HG02870 (cell line): ENCODE results near the gene GRK1.
"Not testable (repeated sequence)": the region's sequence is repeated elsewhere in the genome, so short reads cannot be mapped to it uniquely, and the experiment has no call there.

Experiments
- ATAC-seq: cut with Tn5 transposase; IDR thresholded peaks from one replicate; pipeline ENCODE4 v1.9.1; 2021; ENCODE audit warnings: mild to moderate bottlenecking, moderate library complexity; ENCODE audit not compliant: unreplicated experiment

Gene GRK1

GRCh38 chr13:113742000-113742441, 75.0 kb downstream of the GRK1 start:
- ATAC-seq = no peak

GRCh38 chr13:113742445-113743120, 75.6 kb downstream of the GRK1 start:
- ATAC-seq = no peak

DNA sequence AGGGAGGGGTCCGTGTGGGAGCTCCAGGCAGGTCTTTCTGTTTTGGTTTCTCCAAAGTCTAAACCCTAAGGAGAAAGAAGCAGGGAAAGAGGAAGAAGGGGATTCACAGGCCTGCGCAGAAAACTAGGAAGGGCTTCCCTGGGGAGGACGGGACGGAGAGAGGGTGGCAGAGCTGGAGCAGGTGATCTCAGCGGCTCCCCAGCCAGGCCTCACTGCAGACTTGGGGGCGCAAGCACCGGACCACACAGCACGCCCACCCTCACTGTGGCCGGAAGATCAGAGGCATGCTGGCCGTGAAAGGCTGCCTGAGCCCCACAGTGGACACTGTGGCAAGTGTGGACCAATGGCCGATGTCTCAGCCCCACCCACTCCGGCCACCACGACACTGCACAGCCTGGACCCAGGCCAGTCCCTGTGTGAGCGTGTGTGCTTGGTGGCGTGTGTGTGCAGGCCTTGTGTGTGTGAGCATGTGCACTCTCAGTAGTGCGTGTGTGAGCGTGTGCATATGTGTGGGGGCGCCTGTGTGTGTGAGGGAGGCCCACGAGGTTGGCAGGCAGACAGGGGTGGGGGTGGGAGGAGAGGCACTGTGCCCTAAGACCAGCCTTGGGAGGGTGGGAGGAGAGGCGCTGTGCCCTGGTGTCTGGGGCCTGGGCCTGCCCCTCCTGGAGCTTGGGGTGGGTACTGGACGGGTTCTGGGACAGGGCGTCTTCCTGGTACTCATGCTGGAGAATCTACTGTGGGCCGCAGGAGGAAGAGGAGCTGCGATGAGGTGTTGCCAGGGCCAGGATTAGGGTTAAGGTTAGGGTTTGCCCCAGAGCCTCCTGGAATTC, 76.6 kb downstream of the GRK1 start:
- no peak for ATAC-seq

DNA sequence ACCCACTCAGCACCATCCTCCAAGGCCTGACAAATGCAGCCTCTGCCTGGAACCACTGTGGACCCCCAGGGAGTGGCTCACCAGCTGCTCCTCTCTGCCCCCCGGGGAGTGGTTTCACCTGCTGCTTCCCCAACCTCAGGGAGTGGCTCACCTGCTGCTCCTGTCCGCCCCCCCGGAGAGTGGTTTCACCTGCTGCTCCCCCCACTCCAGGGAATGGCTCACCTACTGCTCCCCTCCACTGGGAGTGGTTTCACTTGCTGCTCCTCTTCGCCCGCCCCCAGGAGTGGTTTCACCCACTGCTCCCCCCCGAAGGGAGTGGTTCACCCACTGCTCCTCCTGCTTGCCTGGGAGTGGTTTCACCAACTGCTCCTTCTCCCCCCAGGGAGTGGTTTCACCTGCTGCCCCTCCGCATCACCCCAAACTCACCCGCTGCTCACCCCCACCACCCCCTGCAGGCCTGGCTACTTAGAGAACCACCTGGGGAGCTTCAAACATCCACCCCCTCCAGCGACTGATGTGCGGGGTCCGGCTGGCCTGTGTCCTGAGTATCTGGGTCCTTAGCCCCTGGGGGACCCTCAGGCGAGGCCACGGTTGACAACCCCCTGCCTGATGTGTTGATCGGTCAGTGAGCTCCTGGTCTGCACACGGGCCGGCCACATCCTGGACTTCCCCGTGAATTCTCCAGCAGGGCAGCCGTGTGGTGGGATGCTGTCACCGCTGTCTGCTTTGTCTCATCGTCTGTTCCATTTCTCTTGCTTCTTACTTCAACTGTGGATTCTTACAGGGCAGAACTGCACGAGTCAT, 77.4 kb downstream of the GRK1 start:
- no peak for ATAC-seq

GRCh38 chr13:113745059-113745458, 78.0 kb downstream of the GRK1 start:
- no peak for ATAC-seq

- not testable (repeated sequence) for ATAC-seq
These were observed 78.6 kb downstream of the GRK1 start for GRCh38 chr13:113745500-113746142.

DNA sequence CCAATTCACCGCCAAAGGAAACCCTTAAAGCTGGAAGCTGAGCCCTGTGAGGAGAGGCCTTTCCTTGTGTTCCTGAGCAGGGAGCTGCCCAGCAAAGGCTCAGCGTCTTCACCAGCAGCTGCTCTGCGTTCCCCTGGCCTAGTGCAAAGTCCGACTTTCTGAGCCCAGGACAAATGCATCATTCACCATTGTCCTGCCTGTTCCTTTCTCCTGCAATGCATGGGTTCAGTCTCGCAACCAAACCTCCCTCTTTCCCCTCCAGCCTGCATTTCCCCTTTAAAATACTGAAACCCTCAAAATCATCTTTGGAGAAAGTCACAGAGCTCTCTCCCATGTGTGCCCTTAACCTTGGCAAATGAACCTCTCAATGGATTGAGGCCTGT, 79.1 kb downstream of the GRK1 start:
- ATAC-seq = no peak

GRCh38 chr13:113746671-113747070, 79.7 kb downstream of the GRK1 start:
- ATAC-seq = no peak

DNA sequence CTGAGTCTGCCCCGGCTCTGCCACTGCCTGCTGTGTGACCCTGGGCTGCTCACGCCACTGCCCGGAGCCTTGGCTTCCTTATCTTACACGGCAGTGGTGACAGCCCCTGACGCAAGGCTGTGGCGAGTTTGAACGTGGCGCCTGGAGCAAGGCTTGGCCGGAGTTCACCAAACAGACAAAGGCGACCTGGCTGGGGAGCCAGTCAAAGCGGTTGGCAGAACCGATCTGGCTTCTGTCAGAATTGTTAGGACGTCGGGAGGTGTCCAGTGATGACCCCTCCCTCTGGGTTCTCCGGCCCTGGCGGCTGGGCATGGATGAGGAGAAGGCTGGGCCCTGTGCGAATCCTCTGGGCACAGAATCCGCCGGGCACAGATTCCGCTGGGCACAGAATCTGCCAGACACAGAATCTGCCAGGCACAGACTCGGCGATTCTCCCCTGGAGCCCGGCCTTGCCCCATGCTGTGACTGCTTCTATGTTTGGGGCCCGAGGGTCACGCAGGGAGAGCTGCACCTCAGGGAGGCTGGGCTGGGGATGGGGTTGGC, 80.3 kb downstream of the GRK1 start:
- ATAC-seq = no peak

DNA sequence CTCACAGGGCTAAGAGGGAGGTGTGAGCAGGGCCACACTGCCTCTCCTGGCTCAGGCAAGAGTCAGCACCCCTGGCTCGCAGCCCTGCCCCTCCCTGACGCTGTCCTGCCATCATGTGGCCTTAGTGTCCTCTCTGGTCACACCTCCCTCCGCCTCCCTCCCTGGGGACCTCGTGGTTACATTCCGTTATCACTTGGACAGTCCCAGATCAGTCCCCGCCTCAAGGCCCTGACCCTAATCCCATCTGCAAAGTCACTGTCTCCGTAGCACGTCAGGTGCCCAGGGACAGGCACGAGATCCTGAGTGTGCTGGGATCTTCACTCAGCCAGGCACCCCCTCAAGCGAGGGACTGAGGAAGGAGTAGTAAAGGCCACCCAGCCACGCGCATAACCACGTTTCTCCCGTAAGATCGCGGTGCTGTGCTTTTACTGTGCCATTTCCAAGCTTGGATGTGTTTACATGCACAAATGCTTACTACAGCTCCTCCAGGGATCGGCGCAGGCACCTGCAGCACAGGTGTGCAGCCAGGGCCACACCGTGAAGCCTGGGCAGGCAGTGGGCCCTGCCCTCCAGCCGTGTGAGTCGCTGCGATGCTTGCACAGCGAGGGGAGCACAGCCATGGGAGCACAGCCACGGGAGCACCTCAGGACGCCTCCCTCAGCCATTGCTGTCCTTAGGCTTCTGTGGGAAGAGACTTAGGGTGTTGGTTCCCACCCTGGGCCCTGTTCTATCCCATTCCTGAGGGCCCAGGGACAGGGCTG, 81.3 kb downstream of the GRK1 start:
- no peak for ATAC-seq

DNA sequence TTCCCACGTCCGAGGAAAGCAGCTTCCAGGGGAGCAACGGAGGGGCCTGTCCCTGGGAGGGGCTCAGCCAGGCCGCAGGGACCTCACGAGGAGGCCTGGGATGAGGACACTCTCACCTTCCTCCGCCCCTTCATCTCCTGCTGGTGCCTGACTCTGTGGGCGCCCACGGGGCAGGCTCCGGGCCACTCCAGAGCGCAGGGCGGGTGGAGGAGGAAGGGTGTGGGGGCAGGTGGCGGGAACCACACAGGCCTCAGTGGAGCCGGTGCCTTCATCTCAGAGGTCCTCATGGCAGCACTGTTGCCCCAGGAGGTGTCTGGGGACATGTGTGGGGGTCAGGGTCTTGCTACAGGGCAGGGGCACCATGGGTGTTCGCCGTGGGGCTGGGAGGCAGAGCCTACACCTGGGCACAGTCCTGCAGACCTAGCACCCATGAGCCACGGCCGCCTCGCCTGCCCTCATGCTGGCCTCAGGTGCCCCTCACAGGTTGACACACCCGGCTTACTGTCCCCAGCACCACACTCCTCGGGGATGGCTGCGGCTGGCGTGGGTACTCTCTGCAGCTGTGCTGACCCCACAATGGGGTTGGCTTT, 81.9 kb downstream of the GRK1 start:
- no peak for ATAC-seq

DNA sequence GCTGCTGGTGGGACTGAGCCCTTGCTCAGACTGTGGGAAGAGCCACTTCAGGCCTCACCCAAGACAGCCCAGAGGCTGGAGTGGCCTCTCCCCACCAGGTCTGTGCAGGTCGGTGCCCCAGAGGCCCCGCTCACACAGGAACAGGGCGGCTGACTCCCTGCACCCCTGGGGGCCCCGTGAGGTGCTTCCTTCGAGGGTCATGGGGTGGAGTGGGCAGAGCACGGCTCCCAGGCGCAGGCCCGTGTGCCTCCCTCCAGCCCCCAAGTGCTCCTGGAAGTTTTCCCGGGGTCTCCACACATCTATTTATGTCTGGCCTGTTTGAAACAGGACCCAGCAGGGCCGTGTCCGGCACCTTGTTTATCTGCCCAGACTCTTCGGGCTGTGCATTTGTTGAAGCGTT, 82.5 kb downstream of the GRK1 start:
- ATAC-seq = no peak

DNA sequence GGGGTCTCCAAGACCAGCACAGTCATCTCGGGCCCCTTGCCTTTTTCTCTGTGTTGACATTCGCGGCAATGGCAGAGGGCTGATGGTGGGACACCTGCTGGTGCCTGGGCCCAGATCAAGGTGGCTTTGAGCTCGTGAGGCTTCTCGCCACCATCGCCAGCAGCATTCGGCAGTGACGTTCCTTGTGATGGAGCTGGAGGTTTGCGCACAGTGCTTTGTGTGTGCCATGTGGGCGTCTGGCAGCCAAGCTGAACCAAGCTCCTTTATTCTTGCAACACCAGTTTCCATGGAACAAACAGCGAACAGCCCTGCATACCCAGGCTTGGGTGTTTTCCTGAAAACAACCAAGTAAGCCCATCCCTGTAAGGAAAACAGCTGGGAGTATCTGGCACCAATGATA, 82.9 kb downstream of the GRK1 start:
- no peak for ATAC-seq

DNA sequence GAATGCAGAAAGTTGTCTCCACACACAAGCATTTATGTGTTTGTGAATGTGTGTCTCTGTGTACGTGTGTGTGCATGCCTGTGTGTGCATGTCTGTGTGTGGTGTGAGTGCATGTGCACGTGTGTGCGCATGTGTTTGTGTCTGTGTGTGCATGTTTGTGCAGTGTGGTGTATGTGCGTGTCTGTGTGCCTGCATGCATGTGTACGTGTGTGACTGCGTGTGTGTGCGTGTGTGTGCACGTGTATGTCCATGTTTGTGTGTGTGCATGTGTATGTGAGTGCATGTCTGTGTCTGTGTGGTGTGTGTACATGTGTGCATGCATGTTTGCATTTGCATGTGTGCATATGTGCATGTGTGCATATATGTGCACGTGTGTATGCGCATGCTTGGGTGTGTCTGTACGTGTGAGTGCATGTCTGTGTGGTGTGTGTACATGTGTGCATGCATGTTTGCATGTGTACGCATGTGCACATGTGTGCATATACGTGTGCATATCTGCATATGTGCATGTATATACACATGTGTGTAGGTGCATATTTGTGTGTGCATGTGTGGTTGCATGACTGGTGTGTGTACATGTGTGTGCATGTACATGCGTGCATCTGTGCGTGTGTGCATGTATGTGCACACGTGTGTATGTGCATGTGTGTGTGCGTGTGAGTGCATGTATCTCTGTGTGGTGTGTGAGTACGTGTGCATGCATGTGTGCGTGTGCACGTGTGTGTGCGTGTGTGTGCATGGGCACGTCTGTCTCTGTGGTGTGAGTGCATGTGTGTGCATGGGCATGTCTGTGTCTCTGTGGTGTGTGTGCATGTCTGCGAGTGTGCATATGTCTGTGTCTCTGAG, 83.8 kb downstream of the GRK1 start:
- no peak for ATAC-seq

DNA sequence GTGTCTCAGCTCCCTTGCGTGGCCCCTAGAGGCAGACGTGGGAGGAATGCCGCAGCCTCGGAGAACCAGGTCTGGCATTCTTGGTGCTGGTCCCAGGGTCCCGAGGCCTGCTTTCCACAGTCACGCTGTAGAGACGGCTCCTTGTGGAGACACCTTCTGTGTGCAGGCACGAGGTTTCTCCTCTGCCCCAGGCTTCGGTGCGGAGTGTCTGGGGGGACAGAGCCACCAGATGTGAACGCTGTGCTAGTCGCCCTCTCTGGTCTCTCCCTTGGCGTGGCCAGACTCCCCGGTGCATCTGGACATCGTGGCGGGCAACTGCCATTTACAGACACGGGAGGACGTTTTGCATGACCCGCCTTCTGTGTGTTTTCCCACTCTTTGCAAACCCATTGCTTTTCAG, 84.5 kb downstream of the GRK1 start:
- ATAC-seq = no peak

DNA sequence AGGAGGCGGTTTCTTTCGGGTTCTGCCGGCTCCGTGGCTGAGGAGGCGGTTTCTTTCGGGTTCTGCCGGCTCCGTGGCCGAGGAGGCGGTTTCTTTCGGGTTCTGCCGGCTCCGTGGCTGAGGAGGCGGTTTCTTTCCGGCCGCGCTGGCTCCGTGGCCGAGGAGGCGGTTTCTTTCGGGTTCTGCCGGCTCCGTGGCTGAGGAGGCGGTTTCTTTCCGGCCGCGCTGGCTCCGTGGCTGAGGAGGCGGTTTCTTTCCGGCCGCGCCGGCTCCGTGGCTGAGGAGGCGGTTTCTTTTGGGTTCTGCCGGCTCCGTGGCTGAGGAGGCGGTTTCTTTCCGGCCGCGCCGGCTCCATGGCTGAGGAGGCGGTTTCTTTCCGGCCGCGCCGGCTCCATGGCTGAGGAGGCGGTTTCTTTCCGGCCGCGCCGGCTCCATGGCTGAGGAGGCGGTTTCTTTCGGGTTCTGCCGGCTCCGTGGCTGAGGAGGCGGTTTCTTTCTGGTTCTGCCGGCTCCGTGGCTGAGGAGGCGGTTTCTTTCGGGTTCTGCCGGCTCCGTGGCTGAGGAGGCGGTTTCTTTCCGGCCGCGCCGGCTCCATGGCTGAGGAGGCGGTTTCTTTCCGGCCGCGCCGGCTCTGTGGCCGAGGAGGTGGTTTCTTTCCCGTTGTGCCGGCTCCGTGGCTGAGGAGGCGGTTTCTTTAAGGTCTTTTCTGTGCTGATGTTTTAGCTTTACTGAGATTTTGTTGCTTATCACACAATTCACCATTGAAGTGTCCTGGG, 85.4 kb downstream of the GRK1 start:
- ATAC-seq = not testable (repeated sequence)

DNA sequence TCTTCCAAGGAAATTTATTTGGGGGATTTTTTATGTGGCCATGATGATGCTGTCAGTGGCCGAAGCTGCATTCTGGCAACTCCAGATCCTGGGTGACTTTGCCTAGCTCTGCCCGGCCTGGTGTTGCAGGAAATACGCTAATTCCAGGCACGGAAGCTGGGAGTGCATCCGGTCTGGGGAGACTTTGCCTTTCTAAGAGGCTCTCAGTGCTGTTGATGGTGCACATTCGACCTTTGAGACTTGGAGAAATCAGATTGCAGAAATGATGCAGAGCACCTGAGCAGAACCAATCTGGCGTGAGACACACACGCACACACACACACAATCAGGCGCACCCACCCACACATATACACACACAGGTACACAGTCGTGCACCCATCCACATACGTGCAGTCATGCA, 86.2 kb downstream of the GRK1 start:
- no peak for ATAC-seq

DNA sequence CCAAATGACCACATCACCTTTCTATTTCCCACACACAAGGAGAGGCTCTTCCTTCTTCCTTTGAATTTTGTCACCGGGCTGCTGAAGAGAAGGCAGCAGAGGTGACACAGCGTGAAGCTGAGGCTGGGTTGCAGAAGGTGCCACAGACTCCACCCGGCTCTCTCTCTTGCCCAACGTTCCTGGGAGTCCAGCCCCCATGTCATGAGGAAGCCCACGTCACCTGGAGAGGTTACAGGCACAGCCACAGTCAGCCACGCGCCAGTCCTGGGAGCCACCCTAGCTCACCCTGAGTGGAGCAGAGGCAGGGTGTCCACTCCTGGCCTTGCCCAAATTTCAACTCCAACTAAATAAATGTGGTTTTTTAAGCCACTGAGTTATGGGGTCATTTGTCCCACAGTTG, 87.2 kb downstream of the GRK1 start:
- no peak for ATAC-seq
